ENCODE data around the gene TLE4.

TLE4 gene

DNA sequence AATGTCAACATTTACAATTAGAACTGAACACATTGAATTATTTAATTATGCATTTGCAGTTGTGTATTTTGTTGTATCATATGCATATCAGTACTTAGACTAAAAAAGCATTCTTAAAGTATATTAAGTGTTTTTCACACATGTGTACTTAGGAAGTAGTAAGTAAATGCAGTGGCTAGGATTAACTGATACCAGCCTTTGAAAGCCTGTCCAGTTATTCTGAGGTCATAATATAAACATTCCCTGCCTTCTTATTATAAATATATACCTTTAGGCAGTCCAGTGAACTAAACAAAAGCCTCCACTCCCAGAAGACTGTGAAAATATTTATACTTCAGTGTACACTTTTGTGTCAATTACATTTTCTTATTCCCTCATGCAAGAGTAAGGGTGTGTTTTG lies 83.8 kb downstream of the TLE4 start:
- TF ChIP-seq CTCF (conservative IDR thresholded peaks at IDR 0.05; ENCODE audit: low read depth, low read length): no peak
- no peak for DNase-seq (ENCODE audit: low read depth)
- H3K4me3 ChIP-seq (ENCODE audit: low read depth, low read length): no peak overlapping the region

DNA sequence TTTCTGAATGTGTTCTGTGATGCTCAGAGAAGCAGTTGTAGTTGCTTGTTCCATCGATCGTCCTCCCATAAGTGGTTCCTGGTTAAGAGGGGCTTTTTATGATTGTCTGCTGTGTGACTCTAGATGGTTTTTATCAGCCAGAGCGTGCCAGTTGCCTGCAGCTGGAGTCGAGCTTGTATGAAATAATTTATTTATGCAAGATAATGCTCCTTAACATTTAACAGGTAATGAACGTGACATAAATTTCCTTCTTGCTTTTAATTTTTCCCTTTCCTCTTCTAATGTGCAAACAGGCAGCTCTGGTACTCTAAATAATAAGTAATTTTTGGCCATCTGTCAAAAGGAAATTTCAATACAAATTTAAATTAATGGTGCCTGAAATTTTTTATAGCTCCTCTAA lies 84.4 kb downstream of the TLE4 start:
- no peak for DNase-seq (ENCODE audit: low read depth)
- no peak overlapping the region for H3K4me3 ChIP-seq (ENCODE audit: low read depth, low read length)
- no peak for TF ChIP-seq CTCF (conservative IDR thresholded peaks at IDR 0.05; ENCODE audit: low read depth, low read length)

- no peak for TF ChIP-seq CTCF (conservative IDR thresholded peaks at IDR 0.05; ENCODE audit: low read depth, low read length)
- DNase-seq (ENCODE audit: low read depth): no peak
- H3K4me3 ChIP-seq (ENCODE audit: low read depth, low read length): no peak overlapping the region
Observed at GRCh38 chr9:79657891-79658290, 86.1 kb downstream of the TLE4 start.

DNA sequence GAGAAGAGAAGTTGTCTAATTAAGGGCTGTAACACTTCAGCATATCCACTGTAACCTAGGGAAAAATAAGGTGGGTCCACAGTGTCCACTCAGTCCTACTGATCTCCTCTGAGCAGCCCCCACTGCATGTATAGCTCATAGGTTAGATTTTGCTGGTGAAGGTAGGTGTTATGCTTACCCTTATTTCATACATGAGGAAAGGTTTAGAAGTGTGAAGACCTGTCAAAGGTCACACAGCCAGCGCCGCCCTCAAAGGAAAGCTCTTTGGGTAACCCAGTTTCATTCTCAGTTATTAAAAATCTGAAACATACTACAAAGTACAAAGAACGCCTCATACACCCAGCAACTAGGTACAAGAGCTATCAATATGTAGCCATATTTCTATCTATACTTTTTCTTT lies 87.2 kb downstream of the TLE4 start:
- H3K4me3 ChIP-seq (ENCODE audit: low read depth, low read length): no peak overlapping the region
- TF ChIP-seq CTCF (conservative IDR thresholded peaks at IDR 0.05; ENCODE audit: low read depth, low read length): no peak
- no peak for DNase-seq (ENCODE audit: low read depth)

GRCh38 chr9:79660615-79661014 lies 88.8 kb downstream of the TLE4 start:
- H3K4me3 ChIP-seq (ENCODE audit: low read depth, low read length): no peak overlapping the region
- TF ChIP-seq CTCF (conservative IDR thresholded peaks at IDR 0.05; ENCODE audit: low read depth, low read length): no peak
- no peak for DNase-seq (ENCODE audit: low read depth)

DNA sequence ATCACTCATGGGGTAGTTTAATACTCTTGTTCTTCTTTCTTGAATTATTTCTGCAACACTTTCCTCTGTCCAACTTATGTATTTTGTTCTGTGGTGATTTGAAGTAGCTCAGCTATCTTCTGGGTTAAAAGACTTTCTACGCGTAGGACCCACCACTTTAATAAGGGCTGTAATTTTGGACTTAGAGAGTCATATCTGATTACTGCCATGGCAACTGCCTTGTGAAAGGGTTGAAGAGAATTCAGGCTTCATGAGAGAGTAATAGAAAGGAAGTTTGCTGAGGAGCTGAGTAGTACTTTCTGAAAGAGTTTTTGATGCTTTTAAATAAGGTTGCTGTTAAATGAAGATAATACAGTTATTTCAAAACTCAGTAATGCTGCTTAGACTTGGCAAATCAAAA lies 89.5 kb downstream of the TLE4 start:
- no peak overlapping the region for H3K4me3 ChIP-seq (ENCODE audit: low read depth, low read length)
- no peak for DNase-seq (ENCODE audit: low read depth)
- TF ChIP-seq CTCF (conservative IDR thresholded peaks at IDR 0.05; ENCODE audit: low read depth, low read length): no peak

DNA sequence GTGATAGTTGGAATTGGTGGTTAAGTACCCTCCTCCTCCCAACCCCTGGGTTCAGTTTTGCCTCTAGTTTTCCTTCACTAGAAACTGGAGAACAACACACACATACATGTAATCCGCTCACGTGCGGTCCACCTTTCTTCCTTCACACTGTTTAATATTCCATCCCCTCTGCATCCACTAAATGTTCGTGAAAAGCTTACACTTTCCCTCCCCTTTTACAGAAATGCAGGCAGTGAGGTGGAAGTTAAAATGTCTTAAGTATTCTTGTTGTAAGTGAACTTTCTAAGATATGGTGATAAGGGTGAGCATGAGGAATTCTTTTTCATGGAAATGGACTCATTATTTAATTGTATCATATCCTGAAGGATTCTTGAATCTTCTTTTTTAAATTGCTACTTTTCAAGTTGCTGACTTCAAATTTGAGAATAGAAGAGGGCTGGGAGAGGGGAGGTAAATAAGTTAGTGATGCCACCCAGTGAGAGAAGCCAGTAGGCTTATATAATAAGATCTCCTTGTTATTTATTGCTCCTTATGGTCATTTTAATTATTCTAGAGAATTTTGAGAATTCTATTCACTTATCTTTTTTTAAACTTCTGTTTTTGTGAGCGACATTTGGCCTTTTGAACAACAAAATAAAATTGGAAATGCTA lies 90.2 kb downstream of the TLE4 start:
- no peak for DNase-seq (ENCODE audit: low read depth)
- no peak overlapping the region for H3K4me3 ChIP-seq (ENCODE audit: low read depth, low read length)
- TF ChIP-seq CTCF (conservative IDR thresholded peaks at IDR 0.05; ENCODE audit: low read depth, low read length): no peak

Measured in choroid plexus epithelial cell (primary cell).